Neural crest cell (in vitro differentiated cells): ENCODE data around the gene DBX2. TPM values are rescaled to one million over a fixed set of nuclear protein-coding genes. Genes with fewer than 3 reads are reported as not detected.
A peak's percentile ranks its signal among the peaks of the same experiment; 100 is the strongest.
"Not testable (repeated sequence)": the region's sequence is repeated elsewhere in the genome, so short reads cannot be mapped to it uniquely, and the experiment has no call there.

Experiments
- DNase-seq: peaks from one replicate; pipeline ENCODE4 v3.0.0; 2021; ENCODE audit warnings: low read depth, mixed read lengths, low spot score
- H3K27ac Mint-ChIP-seq: one replicate; pipeline ENCODE4 v1.8.0; 2021; ENCODE audit warnings: mild to moderate bottlenecking, mixed read lengths; ENCODE audit not compliant: unreplicated experiment
- H3K27me3 Mint-ChIP-seq: 2 replicates; pipeline ENCODE4 v1.8.0; 2021; ENCODE audit warnings: low read depth, mild to moderate bottlenecking, mixed read lengths
- H3K36me3 Mint-ChIP-seq: 2 replicates; pipeline ENCODE4 v1.8.0; 2021; ENCODE audit warnings: low read depth, mild to moderate bottlenecking, mixed read lengths
- H3K4me1 Mint-ChIP-seq: 2 replicates; pipeline ENCODE4 v1.8.0; 2021; ENCODE audit warnings: mixed read lengths
- H3K4me3 Mint-ChIP-seq: one replicate; pipeline ENCODE4 v1.8.0; 2021; ENCODE audit warnings: mild to moderate bottlenecking, mixed read lengths
- H3K9me3 Mint-ChIP-seq: 2 replicates; pipeline ENCODE4 v1.8.0; 2021; ENCODE audit warnings: mixed read lengths
- long read RNA-seq: library from polyadenylated mRNA; unstranded; transcript quantifications from one replicate; pipeline ENCODE4 v2.0.0, GENCODE V29; 2020
- total RNA-seq: library from RNA; stranded (reverse); gene quantifications from 2 replicates; pipeline ENCODE4 v1.2.1, GENCODE V29; 2021
- TF ChIP-seq, protein P1 (sequence below): fragments of 200-600 bp; sonication (generic); conservative IDR thresholded peaks from 2 replicates; pipeline ENCODE4 v1.5.0; 2021; ENCODE audit warnings: antibody characterized with exemption, mild to moderate bottlenecking

The DBX2 gene
- total RNA-seq, result not detected in 2 replicates
- long read RNA-seq, result 0 reads

DNA sequence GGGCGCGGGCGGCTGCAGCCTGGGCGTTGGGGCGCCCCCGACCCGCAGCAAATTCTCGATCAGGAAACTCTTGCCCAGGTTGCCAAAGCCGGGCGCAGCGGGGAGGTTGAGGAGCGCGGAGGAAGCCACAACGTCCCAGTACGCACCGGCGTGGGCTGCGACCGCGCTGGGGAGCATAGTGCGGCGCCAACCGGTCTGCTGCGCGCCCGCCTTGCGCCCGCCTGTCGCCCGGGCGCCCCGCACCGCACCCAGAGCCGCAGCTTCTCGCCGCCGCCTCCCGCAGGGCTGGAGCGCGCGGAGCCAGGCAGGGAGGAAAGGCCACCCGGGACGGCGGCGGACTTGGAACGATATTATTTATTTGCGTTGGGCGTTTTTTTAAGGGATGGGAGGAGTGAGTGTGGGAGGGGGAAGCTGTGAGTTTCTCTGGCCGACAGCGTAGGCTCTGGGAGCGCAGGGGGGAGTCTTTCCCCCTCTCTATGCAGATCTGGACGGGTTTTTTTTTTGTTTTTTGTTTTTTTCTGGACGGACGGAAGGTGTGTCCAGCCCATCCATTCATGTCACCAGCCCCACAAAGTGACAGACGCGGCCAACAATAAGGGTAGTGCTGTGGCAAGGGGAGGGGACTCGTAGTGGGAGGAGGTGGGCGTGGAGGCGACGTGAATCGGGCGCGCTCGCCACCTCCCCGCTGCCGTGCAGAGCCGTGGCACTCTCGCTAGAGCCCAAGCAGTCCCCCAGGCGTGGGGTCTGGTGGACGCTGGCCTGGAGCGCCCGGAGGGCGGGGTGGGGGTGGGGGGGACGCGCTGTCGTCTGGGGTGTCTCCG lies at the start of gene DBX2:
TSS of gene DBX2 (minus strand) at position 349 of the 821 bp plus-strand sequence. CDS start at position 177, 172 bp downstream.
- Mint-ChIP-seq H3K4me3 (peak within 1 kb of the TSS; percentile 90), H3K27me3 (peaks cover 94% of the 10 kb centered on the region)
- DNase-seq, result peak; percentile 19

DNA sequence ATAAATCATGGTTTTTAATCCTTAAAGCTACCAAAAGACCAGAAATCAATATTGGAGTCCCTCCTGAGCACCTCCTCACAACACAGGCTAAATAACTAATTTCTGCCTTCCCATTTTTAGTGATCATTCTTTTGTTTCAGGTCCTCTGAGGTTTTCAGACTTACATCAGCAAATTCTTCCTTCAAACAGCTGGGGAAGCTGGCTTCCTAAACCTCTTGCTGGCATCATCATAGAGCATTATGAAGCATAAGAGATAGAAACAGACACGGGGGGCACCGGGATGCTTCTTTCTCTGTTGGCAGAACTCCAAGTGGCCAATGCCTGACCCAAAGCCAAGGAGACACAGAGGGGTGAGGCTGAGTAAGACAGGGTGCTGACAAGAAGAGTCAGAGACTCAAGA lies 47.9 kb upstream of the DBX2 start:
- Mint-ChIP-seq H3K4me1 (peaks cover 20% of the 10 kb centered on the region), H3K9me3 (peaks cover 3% of the 10 kb centered on the region), H3K27ac (no peak overlapping the region), H3K27me3 (peaks cover 35% of the 10 kb centered on the region), H3K36me3 (no peaks in the 10 kb centered on the region), H3K4me3 (no peak overlapping the region)
- TF ChIP-seq, protein P1, sequence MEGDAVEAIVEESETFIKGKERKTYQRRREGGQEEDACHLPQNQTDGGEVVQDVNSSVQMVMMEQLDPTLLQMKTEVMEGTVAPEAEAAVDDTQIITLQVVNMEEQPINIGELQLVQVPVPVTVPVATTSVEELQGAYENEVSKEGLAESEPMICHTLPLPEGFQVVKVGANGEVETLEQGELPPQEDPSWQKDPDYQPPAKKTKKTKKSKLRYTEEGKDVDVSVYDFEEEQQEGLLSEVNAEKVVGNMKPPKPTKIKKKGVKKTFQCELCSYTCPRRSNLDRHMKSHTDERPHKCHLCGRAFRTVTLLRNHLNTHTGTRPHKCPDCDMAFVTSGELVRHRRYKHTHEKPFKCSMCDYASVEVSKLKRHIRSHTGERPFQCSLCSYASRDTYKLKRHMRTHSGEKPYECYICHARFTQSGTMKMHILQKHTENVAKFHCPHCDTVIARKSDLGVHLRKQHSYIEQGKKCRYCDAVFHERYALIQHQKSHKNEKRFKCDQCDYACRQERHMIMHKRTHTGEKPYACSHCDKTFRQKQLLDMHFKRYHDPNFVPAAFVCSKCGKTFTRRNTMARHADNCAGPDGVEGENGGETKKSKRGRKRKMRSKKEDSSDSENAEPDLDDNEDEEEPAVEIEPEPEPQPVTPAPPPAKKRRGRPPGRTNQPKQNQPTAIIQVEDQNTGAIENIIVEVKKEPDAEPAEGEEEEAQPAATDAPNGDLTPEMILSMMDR, result no peak
- DNase-seq, result no peak

More for the DNA sequence above, at the start of gene DBX2:
- Mint-ChIP-seq H3K9me3 (no peaks in the 10 kb centered on the region), H3K27ac (no peak within 1 kb of the TSS), H3K36me3 (no peaks in the 10 kb centered on the region), H3K4me1 (peaks cover 12% of the 10 kb centered on the region)
- TF ChIP-seq, protein P1, result no peak

DNA sequence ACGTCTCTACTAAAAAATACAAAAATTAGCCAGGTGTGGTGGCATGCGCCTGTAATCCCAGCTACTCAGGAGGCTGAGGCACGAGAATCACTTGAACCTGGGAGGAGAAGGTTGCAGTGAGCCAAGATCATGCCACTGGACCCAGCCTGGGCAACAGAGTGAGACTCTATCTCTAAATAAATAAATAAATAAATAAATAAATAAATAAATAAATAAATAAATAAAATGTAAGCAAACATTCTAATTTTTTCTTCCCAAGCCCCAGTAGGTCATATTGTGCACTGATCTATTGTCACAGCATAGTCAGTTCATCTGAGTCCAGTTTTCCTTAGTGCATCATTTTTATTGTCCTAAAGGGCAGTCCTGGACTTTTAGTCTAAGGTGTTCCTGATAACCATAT lies 44.5 kb upstream of the DBX2 start:
- Mint-ChIP-seq H3K4me1 (peaks cover 22% of the 10 kb centered on the region), H3K27me3 (peaks cover 30% of the 10 kb centered on the region)
- not testable (repeated sequence) for H3K9me3 Mint-ChIP-seq, DNase-seq, H3K4me3 Mint-ChIP-seq, H3K36me3 Mint-ChIP-seq, H3K27ac Mint-ChIP-seq

DNA sequence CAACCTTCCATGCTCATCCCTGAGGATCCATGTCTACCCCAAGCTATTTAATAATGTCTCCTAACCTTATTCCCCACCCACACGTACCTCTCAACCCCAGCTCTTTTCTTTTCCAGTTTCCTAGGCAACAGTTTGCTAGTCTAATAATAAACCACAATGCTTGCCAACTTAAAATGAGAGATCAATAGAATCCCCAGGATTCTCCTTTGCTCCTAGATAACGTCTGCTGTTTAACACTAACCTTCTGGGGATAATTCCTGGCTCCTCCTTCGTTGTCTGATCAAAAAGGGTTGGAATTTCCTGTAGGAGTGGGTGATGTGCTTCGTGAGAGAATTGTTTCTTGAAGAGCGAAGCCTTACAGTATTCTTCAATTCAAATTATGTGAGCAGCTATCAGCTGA lies 42.2 kb upstream of the DBX2 start:
- no peak for DNase-seq
- Mint-ChIP-seq H3K36me3 (no peaks in the 10 kb centered on the region), H3K4me1 (peaks cover 40% of the 10 kb centered on the region), H3K27ac (no peak overlapping the region), H3K27me3 (peaks cover 8% of the 10 kb centered on the region), H3K9me3 (no peaks in the 10 kb centered on the region), H3K4me3 (no peak overlapping the region)
- TF ChIP-seq, protein P1, result no peak

DNA sequence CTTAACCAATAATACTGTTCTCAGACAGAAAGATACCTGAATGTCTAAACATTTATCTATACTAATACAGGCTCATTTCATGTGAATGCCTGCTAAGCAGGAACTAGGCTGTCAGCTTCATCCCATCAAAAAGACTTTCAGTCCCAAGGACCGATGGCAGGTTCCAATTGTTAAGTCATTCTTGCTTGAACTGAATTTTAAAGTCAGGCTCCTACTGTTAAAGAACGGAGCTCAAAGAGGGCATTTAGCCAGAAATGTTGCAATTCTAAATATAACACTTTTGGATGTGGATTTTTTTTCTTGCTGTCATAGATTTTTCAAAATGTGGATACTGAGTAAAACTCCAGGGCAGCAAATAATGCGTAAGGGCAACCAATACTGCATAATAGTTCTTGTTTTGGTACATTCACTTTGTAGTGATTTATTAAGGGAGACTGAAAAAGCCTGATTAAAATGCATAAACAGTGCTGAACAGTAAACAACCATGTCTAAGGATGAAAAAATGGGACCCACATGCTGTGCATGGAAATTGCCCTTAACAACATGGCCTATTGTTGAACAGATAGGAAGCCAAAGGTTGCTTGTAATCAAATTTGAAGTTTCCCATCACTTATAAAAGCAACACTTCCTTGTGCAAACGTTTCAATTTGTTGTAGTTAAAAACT lies 38.6 kb upstream of the DBX2 start:
- TF ChIP-seq, protein P1, result no peak
- H3K27me3 Mint-ChIP-seq, result peaks cover 5% of the 10 kb centered on the region
- peak overlapping the region; percentile 29 for H3K27ac Mint-ChIP-seq
- H3K4me3 Mint-ChIP-seq, result peak overlapping the region; percentile 32
- H3K36me3 Mint-ChIP-seq, result peaks cover 4% of the 10 kb centered on the region
- peaks cover 40% of the 10 kb centered on the region for H3K4me1 Mint-ChIP-seq
- H3K9me3 Mint-ChIP-seq, result peaks cover 2% of the 10 kb centered on the region
- DNase-seq, result no peak

DNA sequence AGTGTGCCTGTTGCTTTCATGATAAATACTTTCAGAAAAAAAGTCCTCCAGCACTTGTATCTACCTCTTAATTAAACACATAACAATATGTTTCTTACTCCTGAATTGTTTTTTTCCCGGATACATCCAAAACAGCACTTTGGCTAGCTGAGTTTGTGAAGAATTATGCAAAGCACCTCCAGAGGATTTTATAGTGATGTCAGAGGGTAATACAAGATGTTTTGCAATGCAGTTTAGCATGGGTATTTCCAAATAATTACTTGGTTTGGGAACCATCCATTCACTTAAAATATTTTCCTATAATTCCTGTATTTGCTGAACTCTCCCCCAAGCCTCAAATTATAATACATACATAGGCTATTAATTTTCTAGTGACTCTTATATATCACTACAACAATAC lies 37.7 kb upstream of the DBX2 start:
- Mint-ChIP-seq H3K27me3 (peaks cover 1% of the 10 kb centered on the region), H3K27ac (no peak overlapping the region), H3K4me3 (no peak overlapping the region), H3K4me1 (peaks cover 39% of the 10 kb centered on the region), H3K9me3 (peaks cover 3% of the 10 kb centered on the region), H3K36me3 (peaks cover 4% of the 10 kb centered on the region)
- TF ChIP-seq, protein P1, result no peak
- DNase-seq, result no peak

DNA sequence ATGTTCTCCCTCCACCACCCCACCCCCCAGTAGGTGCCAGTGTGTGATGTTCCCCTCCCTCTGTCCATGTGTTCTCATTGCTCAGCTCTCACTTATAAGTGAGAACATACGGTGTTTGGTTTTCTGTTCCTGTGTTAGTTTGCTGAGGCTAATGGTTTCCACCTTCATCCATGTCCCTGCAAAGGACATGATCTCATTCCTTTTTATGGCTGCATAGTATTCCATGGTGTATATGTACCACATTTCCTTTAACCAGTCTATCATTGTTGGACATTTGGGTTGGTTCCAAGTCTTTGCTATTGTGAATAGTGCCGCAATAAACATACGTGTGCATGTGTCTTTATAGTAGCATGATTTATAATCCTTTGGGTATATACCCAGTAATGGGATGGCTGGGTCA lies 33.3 kb upstream of the DBX2 start:
- not testable (repeated sequence) for H3K27ac Mint-ChIP-seq, H3K9me3 Mint-ChIP-seq, H3K4me1 Mint-ChIP-seq, DNase-seq, H3K27me3 Mint-ChIP-seq, H3K36me3 Mint-ChIP-seq, H3K4me3 Mint-ChIP-seq
